SK-N-SH (cell line): ENCODE measurements around the gene C9orf78. TPM values are rescaled to one million over a fixed set of nuclear protein-coding genes. Genes with fewer than 3 reads are reported as not detected.

Experiments
- CTCF ChIA-PET: fragments of 300-600, 350-600 bp; formaldehyde crosslinking; extraction: SDS; loops from one replicate; lab custom pipeline; 2021; lab: Yijun Ruan, JAX
- POLR2A ChIA-PET: fragments of 350-600 bp; sonication (Branson Sonifier 250); formaldehyde crosslinking; extraction: SDS; loops from one replicate; lab custom pipeline; 2020; ENCODE audit warnings: antibody characterized with exemption, inconsistent platforms; lab: Yijun Ruan, JAX
- DNase-seq: peaks from one replicate; pipeline ENCODE4 v3.0.0; 2012
- H2AFZ ChIP-seq: fragments of 200-600 bp; sonication (generic); 2 replicates; pipeline ENCODE4 v1.8.1; 2016; ENCODE audit warnings: antibody characterized with exemption, mild to moderate bottlenecking, low read depth
- H3F3A ChIP-seq: fragments of 200-600 bp; sonication (generic); replicated peaks from 2 replicates; pipeline ENCODE3; 2016; ENCODE audit warnings: antibody characterized with exemption, mild to moderate bottlenecking; ENCODE audit not compliant: insufficient read depth
- H3K27ac ChIP-seq, 2 experiments: fragments of 200-500 bp in 1 of 2; fragments of 200-600 bp in 1 of 2; sonication (Bioruptor generic) in 1 of 2; sonication (generic), shearing (Covaris generic) in 1 of 2; 2 replicates each; pipeline versions ENCODE4 v1.5.1 to v1.6.1; 2014 to 2016; ENCODE audit warnings: low read depth in 2 of 2, inconsistent platforms in 1 of 2, low read length in 1 of 2, mild to moderate bottlenecking in 1 of 2, mixed read lengths in 1 of 2
- H3K27me3 ChIP-seq: fragments of 200-600 bp; sonication (generic), shearing (Covaris generic); 2 replicates; pipeline ENCODE4 v1.6.1; 2016; ENCODE audit warnings: mixed run types; ENCODE audit not compliant: insufficient read depth
- H3K36me3 ChIP-seq, 2 experiments: fragments of 200-500 bp in 1 of 2; fragments of 200-600 bp in 1 of 2; sonication (Bioruptor generic) in 1 of 2; sonication (generic) in 1 of 2; replicated peaks in 1 of 2; 2 replicates each; pipeline versions ENCODE3 to v1.5.1; 2014 to 2016; ENCODE audit warnings: low read length in 1 of 2, mild to moderate bottlenecking in 1 of 2; ENCODE audit not compliant: insufficient read depth in 2 of 2, control insufficient read depth in 1 of 2
- H3K4me1 ChIP-seq, 2 experiments: fragments of 200-500 bp in 1 of 2; fragments of 200-600 bp in 1 of 2; sonication (Bioruptor generic) in 1 of 2; sonication (generic), shearing (Covaris generic) in 1 of 2; 2 replicates each; pipeline versions ENCODE4 v1.5.1 to v1.6.1; 2014 to 2016; ENCODE audit warnings: low read depth in 1 of 2, low read length in 1 of 2, mixed run types in 1 of 2; ENCODE audit not compliant: insufficient read depth in 2 of 2, control insufficient read depth in 1 of 2
- H3K4me2 ChIP-seq: fragments of 200-600 bp; sonication (generic), shearing (Covaris generic); 2 replicates; pipeline ENCODE4 v1.6.1; 2017; ENCODE audit warnings: mixed run types
- H3K4me3 ChIP-seq, 2 experiments: fragments of 200-500 bp in 1 of 2; fragments of 200-600 bp in 1 of 2; sonication (Bioruptor generic) in 1 of 2; sonication (generic), shearing (Covaris generic) in 1 of 2; 2 replicates each; pipeline versions ENCODE4 v1.5.1 to v1.8.1; 2014 to 2016; ENCODE audit warnings: low read depth in 2 of 2, inconsistent platforms in 1 of 2, low read length in 1 of 2, mild to moderate bottlenecking in 1 of 2, mixed read lengths in 1 of 2, moderate library complexity in 1 of 2
- H3K79me2 ChIP-seq: fragments of 200-600 bp; sonication (generic); 2 replicates; pipeline ENCODE4 v1.8.1; 2017; ENCODE audit warnings: mild to moderate bottlenecking; ENCODE audit not compliant: insufficient read depth
- H3K9ac ChIP-seq: fragments of 200-600 bp; sonication (generic); 2 replicates; pipeline ENCODE4 v1.6.1; 2017; ENCODE audit warnings: mixed run types
- H3K9me2 ChIP-seq: fragments of 200-600 bp; sonication (generic); 2 replicates; pipeline ENCODE4 v1.6.1; 2017; ENCODE audit warnings: mixed run types
- H3K9me3 ChIP-seq: fragments of 200-600 bp; sonication (generic); 2 replicates; pipeline ENCODE4 v1.6.1; 2017; ENCODE audit warnings: mixed run types, mild to moderate bottlenecking, moderate library complexity
- H4K20me1 ChIP-seq: fragments of 200-600 bp; sonication (generic); 2 replicates; pipeline ENCODE4 v1.6.1; 2017; ENCODE audit warnings: mild to moderate bottlenecking, mixed run types; ENCODE audit not compliant: insufficient read depth
- ELF1 ChIP-seq: IDR thresholded peaks from 2 replicates; pipeline ENCODE4 v1.4.0; 2012
- EP300 ChIP-seq, 2 experiments: IDR thresholded peaks; 2 replicates each; pipeline versions ENCODE4 v1.4.0 to v1.6.1; 2012; ENCODE audit warnings: borderline replicate concordance in 1 of 2, low read depth in 1 of 2, low read length in 1 of 2
- FOSL2 ChIP-seq: IDR thresholded peaks from 2 replicates; pipeline ENCODE4 v1.4.0; 2012; ENCODE audit warnings: low read depth, mild to moderate bottlenecking, moderate library complexity, borderline replicate concordance
- FOXM1 ChIP-seq: IDR thresholded peaks from 2 replicates; pipeline ENCODE4 v1.4.0; 2012; ENCODE audit warnings: low read depth, mild to moderate bottlenecking
- GABPA ChIP-seq: IDR thresholded peaks from 2 replicates; pipeline ENCODE4 v1.4.0; 2012; ENCODE audit warnings: low read depth, mild to moderate bottlenecking
- JUND ChIP-seq: IDR thresholded peaks from 2 replicates; pipeline ENCODE4 v1.4.0; 2012
- MEF2A ChIP-seq: IDR thresholded peaks from 2 replicates; pipeline ENCODE4 v1.4.0; 2012; ENCODE audit warnings: low read depth, borderline replicate concordance
- NRF1 ChIP-seq: IDR thresholded peaks from 2 replicates; pipeline ENCODE4 v1.6.1; 2012; ENCODE audit warnings: low read depth, mild to moderate bottlenecking, low read length
- RAD21 ChIP-seq: IDR thresholded peaks from 2 replicates; pipeline ENCODE4 v1.6.1; 2012; ENCODE audit warnings: mild to moderate bottlenecking, low read length
- RCOR1 ChIP-seq: fragments of 150-350 bp; IDR thresholded peaks from 2 replicates; pipeline ENCODE4 v1.6.1; 2017; ENCODE audit warnings: antibody characterized with exemption, low read length
- RFX5 ChIP-seq: IDR thresholded peaks from 2 replicates; pipeline ENCODE4 v1.6.1; 2012; ENCODE audit warnings: mild to moderate bottlenecking, improper control_type of control experiment, low read length
- TCF12 ChIP-seq: IDR thresholded peaks from 2 replicates; pipeline ENCODE4 v1.4.0; 2012
- YY1 ChIP-seq: IDR thresholded peaks from 2 replicates; pipeline ENCODE4 v1.4.0; 2012; ENCODE audit warnings: low read depth, mild to moderate bottlenecking
- WGBS: methylation state at CpG from one replicate; pipeline ENCODE4 v1.1.6; 2017; ENCODE audit warnings: low lambda C conversion rate; 5-methylcytosine and 5-hydroxymethylcytosine counted together
- polyA plus RNA-seq, 3 experiments: library from polyadenylated mRNA; depleted of rRNA; stranded (reverse); fragments of >200 nt; gene quantifications; 2 replicates each; pipeline ENCODE4 v1.2.3, GENCODE V29; 2012
- TF ChIP-seq, protein P1 (sequence below): IDR thresholded peaks from 2 replicates; pipeline ENCODE4; 2012
- TF ChIP-seq, protein P2 (sequence below): IDR thresholded peaks from 2 replicates; pipeline ENCODE4 v1.4.0; 2012; ENCODE audit warnings: low read depth
- TF ChIP-seq, protein P3 (sequence below): IDR thresholded peaks from 2 replicates; pipeline ENCODE4 v1.4.0; 2012; ENCODE audit warnings: low read depth, borderline replicate concordance
- TF ChIP-seq, protein P4 (sequence below): IDR thresholded peaks from 2 replicates; pipeline ENCODE4 v1.6.1; 2012; ENCODE audit warnings: mild to moderate bottlenecking, low read depth, low read length, moderate library complexity
- TF ChIP-seq, protein P5 (sequence below): fragments of 200-600 bp; sonication (generic); IDR thresholded peaks from 2 replicates; pipeline ENCODE4 v1.6.1; 2017; ENCODE audit warnings: antibody characterized with exemption, mild to moderate bottlenecking, moderate library complexity

Gene C9orf78
- polyA plus RNA-seq, 1 of the 3 experiments (the other 2 are of a cell fraction) = 59.2 TPM

DNA sequence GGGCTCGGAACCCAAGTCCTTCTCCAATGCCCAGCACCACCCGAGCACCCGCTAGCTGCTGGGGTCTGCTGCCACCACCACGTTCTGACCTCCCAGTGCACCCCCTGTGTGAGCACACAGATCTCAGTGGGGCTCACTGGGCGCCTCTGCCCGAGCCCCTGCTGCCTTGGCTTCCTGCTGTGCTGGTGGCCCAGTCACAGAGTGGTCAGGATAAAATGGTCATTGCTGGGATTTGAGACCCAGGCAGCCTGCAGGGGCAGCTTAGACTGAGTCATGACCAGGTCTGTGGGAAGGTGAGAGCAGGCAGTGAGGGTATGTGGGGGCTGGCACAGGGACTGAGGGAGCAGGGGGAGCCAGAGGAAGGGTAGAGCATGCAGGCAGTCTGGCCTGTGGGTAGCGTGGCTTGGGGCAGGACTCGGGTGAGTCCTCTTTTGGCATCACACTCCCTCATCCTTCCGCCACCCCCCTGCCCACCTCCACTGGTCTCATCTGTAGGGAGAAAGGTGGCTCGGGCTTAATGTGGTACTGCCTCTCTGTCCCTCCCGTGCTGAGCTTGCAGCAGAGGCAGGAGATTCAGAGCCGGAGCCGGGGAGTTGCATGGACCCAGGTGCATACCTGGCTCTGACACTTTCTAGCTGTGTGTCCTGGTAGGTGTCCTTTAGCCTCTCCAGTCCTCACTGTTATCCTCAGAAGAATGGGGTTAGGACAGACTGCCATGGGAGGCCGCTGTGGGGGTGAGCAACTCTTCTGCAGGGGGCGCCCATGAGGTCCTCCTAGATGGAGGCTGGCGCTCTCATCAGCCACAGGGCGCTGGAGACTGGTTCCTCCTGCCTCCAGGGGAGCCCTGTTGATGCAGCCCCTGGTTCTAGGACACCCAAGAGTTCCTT is 32.3 kb upstream of the C9orf78 start:
- no peaks in the 10 kb centered on the region for H3K9me3 ChIP-seq
- no peak overlapping the region for H3K4me3 ChIP-seq
- H3K36me3 ChIP-seq = peaks cover 0 to 8% of the 10 kb centered on the region in 2 experiments
- peaks cover 0 to 18% of the 10 kb centered on the region in 2 experiments; a peak in 1 of 4 replicates for H3K4me1 ChIP-seq
- H3K9me2 ChIP-seq = no peaks in the 10 kb centered on the region
- no peak overlapping the region for H3K27ac ChIP-seq
- no peaks in the 10 kb centered on the region for H3K27me3 ChIP-seq
- CTCF ChIA-PET = interaction anchor here (0.8 to 1.2 kb wide), 4 partner anchors 12 to 19 kb away, joined by 3 to 4 read pairs (median 4); no protein-coding TSS in a partner anchor
- no peak overlapping the region for H3K9ac ChIP-seq
- H4K20me1 ChIP-seq = no peaks in the 10 kb centered on the region
- H2AFZ ChIP-seq = no peak overlapping the region
- no peaks in the 10 kb centered on the region for H3F3A ChIP-seq
- TF ChIP-seq, protein P1, sequence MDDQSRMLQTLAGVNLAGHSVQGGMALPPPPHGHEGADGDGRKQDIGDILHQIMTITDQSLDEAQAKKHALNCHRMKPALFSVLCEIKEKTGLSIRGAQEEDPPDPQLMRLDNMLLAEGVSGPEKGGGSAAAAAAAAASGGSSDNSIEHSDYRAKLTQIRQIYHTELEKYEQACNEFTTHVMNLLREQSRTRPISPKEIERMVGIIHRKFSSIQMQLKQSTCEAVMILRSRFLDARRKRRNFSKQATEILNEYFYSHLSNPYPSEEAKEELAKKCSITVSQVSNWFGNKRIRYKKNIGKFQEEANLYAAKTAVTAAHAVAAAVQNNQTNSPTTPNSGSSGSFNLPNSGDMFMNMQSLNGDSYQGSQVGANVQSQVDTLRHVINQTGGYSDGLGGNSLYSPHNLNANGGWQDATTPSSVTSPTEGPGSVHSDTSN = no peak
- TF ChIP-seq, protein P2, sequence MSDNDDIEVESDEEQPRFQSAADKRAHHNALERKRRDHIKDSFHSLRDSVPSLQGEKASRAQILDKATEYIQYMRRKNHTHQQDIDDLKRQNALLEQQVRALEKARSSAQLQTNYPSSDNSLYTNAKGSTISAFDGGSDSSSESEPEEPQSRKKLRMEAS = no peak
- no peak for TF ChIP-seq YY1
- no peak for TF ChIP-seq RAD21
- no peak for TF ChIP-seq RFX5
- no peak for TF ChIP-seq MEF2A
- TF ChIP-seq, protein P3, sequence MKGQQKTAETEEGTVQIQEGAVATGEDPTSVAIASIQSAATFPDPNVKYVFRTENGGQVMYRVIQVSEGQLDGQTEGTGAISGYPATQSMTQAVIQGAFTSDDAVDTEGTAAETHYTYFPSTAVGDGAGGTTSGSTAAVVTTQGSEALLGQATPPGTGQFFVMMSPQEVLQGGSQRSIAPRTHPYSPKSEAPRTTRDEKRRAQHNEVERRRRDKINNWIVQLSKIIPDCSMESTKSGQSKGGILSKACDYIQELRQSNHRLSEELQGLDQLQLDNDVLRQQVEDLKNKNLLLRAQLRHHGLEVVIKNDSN = no peak
- no peak for TF ChIP-seq FOSL2
- TF ChIP-seq RCOR1 = no peak
- TF ChIP-seq JUND = no peak
- TF ChIP-seq, protein P4, sequence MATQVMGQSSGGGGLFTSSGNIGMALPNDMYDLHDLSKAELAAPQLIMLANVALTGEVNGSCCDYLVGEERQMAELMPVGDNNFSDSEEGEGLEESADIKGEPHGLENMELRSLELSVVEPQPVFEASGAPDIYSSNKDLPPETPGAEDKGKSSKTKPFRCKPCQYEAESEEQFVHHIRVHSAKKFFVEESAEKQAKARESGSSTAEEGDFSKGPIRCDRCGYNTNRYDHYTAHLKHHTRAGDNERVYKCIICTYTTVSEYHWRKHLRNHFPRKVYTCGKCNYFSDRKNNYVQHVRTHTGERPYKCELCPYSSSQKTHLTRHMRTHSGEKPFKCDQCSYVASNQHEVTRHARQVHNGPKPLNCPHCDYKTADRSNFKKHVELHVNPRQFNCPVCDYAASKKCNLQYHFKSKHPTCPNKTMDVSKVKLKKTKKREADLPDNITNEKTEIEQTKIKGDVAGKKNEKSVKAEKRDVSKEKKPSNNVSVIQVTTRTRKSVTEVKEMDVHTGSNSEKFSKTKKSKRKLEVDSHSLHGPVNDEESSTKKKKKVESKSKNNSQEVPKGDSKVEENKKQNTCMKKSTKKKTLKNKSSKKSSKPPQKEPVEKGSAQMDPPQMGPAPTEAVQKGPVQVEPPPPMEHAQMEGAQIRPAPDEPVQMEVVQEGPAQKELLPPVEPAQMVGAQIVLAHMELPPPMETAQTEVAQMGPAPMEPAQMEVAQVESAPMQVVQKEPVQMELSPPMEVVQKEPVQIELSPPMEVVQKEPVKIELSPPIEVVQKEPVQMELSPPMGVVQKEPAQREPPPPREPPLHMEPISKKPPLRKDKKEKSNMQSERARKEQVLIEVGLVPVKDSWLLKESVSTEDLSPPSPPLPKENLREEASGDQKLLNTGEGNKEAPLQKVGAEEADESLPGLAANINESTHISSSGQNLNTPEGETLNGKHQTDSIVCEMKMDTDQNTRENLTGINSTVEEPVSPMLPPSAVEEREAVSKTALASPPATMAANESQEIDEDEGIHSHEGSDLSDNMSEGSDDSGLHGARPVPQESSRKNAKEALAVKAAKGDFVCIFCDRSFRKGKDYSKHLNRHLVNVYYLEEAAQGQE = no peak
- no peak for TF ChIP-seq TCF12
- TF ChIP-seq NRF1 = no peak
- no peak for TF ChIP-seq ELF1
- no peak for TF ChIP-seq EP300 (IDR thresholded peaks at IDR 0.05; ENCODE audit: borderline replicate concordance in 1 of 2, low read depth in 1 of 2, low read length in 1 of 2)
- no peak for TF ChIP-seq FOXM1
- TF ChIP-seq, protein P5, sequence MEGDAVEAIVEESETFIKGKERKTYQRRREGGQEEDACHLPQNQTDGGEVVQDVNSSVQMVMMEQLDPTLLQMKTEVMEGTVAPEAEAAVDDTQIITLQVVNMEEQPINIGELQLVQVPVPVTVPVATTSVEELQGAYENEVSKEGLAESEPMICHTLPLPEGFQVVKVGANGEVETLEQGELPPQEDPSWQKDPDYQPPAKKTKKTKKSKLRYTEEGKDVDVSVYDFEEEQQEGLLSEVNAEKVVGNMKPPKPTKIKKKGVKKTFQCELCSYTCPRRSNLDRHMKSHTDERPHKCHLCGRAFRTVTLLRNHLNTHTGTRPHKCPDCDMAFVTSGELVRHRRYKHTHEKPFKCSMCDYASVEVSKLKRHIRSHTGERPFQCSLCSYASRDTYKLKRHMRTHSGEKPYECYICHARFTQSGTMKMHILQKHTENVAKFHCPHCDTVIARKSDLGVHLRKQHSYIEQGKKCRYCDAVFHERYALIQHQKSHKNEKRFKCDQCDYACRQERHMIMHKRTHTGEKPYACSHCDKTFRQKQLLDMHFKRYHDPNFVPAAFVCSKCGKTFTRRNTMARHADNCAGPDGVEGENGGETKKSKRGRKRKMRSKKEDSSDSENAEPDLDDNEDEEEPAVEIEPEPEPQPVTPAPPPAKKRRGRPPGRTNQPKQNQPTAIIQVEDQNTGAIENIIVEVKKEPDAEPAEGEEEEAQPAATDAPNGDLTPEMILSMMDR = no peak
- TF ChIP-seq GABPA = no peak
- no peak for DNase-seq
- WGBS = 75% methylated on average over 9 of the region's 17 CpGs
- POLR2A ChIA-PET = no interaction called here
- no peak overlapping the region for H3K4me2 ChIP-seq
- no peaks in the 10 kb centered on the region for H3K79me2 ChIP-seq
